GM21786 (cell line): Measurements from ENCODE around the gene BRS3.

Experiments
- ATAC-seq: cut with Tn5 transposase; IDR thresholded peaks from one replicate; pipeline ENCODE4 v1.9.1; 2021; ENCODE audit not compliant: unreplicated experiment

The BRS3 gene

DNA sequence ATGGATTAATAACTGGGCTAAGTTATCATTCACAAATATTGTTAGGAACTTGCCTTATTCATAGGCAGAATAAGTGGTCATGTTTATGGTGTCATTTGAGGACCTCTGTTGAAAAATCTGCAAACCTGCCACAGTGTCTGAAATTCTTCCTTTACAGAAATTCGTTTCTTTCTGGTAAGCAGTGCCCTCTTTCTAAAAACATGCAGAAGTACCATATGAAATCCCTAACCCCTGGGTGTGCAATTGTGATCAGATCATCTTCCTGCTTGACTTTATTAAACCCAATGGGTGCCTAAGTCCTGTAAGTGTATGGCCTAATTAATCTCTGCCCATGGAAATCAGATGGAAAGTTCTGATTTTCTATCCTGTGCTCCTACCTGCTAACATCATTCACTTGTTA is 5.3 kb downstream of the BRS3 start:
- no peak for ATAC-seq

DNA sequence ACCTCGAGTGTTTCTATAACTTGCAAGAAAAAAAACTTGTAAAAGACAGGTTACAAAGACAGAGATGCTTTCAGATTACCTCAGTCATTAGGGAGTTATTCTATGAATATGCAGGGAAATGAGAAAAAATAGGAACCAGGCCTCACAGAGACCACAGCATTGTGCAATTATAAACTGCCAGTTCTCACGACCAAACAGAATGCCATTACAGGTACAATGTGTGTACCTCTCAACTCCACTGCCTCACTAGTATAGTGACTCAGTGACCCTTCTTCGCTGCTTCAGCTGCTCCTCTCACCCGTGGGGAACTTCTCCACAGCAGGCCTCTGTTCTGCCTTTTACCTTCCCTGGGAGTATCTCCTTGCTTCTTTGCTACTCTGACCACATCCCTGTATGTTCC is 7.3 kb downstream of the BRS3 start:
- no peak for ATAC-seq

DNA sequence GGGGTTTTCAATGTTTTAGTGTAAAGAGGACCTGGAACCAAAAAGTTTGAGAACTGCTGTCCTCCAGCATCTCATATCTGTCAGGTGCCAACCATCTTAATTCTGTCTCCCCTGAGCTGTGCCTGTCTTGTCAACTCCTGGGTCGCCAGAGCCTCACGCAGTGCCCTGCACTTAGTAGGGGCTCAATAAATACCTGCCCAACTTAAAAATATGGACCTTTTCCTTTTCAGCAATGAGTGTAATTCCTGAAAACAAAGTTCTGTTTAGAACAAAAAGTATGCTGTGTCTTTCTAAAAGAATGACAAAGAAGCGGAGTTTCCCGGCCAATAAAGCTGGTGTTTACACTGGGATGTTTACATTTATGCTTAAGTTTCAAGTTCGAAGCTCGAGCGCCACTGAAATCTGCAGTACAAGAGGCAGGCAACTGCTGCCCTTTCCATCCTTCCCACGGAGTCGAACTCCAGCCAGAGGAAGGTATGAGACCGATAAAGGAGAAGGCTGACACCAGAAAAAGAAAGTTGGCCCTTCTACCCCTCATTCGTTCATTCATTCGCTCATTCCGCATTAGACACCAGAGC is 8.5 kb downstream of the BRS3 start:
- ATAC-seq, result no peak

DNA sequence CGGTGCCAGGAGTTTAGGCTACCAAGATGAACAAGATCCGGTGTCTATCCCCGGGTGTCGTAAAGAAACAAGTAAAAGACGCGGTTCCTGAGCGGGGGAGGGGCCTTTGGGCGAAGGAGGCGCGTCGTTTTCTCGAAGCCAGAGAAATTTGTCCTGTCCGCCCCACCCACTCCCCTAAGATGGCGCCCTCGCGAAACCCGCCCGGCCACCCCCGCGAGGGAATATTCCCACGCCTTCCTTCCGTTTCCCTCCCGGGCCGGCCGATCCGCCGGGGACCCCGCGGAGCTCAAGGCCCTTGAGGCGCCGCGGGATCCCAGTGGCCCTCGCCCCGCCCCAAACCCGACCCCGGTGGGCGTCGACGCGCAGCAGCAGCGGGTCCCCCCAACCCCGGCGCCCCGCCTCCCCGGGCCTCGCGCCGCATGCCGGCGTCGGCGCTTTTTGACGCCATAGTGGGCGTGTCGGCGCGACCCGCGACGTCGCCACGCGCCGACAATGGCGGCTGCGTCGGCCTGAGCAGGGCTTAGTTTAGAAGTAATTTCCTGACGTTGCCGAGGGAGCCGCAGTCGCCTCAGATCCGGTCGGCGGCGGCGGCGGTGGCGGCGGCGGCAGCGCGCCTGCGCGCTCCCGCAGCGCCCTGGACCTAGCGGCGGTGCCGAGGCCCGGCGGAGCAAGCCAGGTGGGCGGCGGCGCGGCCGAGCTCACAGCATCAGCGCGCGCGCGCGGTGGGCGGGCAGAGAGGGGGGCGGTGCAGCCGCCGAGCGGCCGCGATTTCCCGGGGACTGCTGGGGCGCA is 9.2 kb downstream of the BRS3 start:
- peak; percentile 73 for ATAC-seq

DNA sequence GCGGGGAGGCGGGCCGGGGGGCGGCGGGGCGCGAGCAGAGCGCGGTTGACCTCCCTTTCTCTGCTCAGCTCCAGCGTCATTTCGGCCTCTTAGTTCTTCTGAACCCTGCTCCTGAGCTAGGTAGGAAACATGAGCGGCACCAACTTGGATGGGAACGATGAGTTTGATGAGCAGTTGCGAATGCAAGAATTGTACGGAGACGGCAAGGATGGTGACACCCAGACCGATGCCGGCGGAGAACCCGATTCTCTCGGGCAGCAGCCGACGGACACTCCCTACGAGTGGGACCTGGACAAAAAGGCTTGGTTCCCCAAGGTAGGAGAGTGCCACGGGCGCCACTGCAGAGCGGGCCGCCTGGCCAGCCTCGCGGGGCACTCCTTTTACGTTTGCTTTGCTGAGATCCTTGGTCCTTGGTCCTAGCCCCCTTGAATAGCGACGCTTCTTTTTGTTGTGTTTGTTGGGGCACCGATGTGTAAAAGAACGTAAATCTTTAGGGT is 9.9 kb downstream of the BRS3 start, which contains the start of gene HTATSF1:
Gene HTATSF1, plus strand, starts transcription at position 37 of the 497 bp plus-strand sequence. Its CDS starts 93 bp downstream, at position 130.
- peak; percentile 11 for ATAC-seq

DNA sequence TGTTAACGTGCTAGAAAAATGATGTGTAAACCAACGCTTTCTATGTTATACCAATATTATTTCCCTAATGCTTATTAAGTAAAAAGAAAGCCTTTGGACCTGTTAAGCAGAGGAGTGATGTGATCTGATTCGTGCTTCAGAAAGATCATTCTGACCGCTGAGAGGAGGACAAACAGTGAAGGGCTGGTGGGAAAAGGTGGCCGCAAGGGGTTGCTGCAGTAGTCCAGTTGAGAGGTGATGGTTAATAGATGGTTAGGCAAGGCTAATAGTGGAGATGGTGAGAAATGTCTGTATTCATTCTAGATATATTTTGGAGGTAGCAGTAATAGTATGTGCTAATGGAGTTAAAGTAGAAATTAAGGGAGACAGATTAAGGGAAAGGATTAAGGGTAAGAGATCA is 31.3 kb downstream of the BRS3 start:
- no peak for ATAC-seq

DNA sequence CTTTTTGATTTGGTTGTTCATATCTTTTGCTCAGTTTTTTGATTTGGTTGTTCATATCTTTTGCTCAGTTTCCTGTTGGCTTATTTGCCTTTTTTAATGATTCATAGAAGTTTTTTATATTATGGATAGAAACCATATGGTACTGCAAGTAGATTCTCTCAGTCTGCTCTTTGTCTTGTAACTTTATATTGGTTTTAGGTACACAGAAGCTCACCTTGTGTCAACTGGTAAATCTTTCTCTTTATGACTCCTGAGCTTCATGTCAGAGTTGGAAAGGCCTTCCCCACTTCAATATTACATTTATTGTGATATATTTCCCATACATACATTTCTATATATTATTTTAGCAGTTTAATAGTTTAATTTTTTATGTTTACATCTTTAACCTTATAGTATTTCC is 36.0 kb downstream of the BRS3 start:
- ATAC-seq, result no peak

DNA sequence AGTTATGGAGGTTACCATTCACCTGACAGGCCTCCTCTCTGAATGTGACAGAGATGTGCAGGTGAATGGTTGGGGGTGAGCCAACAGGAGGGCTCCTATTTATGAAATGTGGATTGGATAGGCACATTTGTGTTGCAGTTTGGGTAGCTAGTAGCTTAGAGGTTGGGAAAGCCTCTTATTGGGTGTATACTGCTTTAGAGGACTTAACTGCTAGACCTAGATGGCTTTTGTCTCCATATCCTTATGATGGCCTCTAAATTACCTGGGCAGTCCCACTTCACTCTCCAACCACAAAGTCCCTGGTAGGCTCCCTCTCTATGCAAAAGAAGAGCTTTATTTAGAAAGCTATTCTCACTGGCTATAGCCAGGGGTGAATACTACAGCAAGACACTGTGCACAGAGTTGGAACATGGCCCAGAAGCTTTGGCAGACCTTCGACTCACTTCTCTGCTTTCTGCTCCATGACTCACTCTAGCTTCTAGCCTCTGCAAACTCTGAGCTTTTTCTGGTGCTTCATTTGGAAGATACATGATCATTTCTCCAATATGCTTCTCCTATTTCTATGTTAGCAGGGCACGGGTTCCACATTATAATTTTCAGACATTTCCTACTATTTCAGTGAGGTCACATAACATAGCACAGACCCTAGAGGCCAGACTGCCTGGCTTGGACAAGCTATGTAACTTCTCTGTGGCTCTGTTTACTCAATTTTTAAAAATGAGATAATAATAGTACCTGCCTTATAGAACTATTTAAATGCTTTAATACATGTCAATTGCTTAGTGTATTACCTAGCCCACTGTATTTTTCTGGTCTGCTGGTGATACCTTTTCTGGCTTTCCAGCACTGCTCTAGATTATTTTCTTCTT is 38.2 kb downstream of the BRS3 start:
- no peak for ATAC-seq

DNA sequence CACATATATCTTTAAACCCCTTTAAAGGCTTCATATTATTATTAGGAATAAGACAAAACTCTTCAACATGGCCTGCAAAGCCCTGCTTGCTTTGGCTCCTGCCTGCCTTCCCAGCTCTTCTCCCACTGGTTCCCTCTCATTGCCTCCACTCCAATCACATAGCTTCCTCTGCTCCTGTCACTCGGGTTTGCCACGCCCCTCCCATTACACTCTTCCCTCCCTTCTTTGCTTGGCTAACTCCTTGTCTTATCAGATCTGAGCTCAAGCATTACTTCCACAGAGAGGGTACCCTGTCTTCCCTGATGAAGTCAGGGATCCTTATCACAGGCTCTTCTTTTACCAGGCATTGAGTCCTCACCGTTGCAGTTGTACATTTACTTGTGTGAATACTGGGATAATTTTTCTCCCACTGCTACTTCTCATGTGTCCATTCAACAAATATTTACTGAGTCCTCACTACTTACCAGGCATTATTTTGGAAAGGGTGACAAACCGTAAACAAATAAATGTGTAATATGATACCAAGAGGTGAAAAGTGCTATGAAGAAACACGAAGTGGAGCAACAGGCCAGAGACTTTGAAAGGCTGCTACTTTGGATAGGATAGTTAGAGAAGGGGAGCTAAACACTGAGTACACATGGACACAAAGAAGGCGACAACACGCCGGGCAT is 41.0 kb downstream of the BRS3 start:
- no peak for ATAC-seq

DNA sequence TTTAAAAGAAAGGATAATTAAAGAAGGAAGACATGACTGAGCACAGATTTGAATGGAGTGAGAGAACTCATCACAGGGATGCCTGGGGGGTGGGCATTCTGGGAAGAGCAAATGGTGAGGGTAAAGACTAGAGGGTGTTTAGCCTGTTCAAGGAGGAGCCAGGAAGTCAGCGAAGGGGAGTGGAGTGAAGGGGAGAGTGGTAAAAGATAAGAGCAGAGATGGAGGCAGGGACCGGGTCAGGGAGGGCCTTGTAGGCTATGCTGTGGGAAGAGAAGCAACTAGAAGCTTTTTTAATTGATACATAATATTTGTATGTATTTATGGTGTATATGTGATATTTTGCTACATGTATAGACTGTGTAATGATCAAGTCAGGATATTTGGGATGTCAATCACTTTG is 42.0 kb downstream of the BRS3 start:
- no peak for ATAC-seq

DNA sequence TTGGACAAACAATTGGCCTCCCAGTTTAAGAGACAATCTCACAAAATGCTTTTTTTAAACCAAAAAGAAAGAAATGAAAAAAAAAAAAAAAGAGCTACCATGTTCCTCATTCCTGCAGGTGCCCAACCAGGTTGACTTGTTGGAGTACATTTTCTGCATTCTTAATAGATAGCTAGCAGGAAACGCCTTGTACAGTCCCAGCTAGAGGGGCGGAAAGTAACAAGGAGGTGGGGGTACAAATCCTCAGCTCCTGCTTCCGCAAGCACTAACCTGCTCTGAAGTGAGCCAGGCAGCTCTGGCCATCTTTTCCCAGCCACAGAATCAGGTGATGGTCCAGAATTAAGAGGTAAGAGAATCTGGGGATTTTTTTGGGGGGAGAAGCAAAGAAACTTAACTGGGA is 44.2 kb downstream of the BRS3 start, which contains the start of gene VGLL1:
Gene VGLL1, plus strand, starts transcription at position 265 of the 400 bp plus-strand sequence. CDS start 3,806 bp downstream, outside the sequence.
- ATAC-seq, result no peak

DNA sequence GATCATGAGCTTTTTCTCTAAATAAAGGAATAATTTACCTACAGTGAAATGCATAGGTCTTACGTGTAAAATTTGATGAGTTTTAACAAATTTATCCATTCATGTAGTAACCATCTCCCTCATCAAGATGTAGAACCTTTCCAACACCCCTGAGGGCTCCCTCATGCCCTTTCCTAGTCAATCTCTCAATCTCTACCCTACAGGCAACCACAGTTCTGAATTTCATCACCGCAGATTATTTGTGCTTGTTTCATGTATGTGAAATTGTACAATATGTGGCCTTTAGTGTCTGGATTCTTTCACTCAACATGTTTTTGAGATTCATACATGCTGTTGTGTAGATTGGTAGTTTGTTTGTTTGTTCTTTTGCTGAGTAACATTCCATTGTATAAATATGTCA is 46.4 kb downstream of the BRS3 start:
- ATAC-seq, result no peak

DNA sequence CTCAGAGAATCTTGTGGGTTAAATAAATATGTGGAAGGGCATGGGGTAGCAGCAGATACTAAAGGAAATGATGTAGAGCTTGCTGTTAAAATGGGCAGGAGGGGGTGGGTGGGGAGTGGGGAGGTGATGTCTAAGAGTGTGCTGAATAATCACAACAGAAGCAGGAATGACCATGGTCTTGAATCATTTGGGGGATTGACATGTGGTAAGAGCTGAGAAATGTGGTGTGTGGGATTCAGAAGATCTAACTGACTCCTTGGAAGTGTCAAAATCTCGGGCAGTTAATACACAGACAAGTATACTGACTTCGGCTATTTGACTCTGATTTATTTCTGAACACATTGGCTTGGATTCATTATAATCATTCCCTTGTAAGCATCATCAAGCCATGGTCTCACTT is 51.1 kb downstream of the BRS3 start:
- ATAC-seq, result no peak

DNA sequence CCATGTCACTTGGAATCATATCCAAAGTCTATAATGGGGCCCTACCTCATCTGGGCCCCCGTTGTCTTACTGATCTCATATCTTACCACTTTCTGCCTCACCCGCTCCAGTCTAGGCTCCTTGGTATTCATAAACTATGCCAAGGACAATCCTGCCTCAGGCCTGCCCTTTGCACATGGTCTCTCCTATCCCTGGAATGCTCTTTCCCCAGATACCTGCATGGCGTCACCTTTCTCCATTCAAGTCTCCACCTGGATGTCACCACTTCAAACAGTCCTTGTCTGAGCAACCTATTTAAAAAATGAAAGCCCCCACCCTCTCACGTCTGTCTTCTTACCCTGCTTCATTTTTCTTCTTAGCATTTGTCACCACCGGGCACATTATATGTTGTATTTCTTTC is 52.5 kb downstream of the BRS3 start:
- ATAC-seq, result no peak

DNA sequence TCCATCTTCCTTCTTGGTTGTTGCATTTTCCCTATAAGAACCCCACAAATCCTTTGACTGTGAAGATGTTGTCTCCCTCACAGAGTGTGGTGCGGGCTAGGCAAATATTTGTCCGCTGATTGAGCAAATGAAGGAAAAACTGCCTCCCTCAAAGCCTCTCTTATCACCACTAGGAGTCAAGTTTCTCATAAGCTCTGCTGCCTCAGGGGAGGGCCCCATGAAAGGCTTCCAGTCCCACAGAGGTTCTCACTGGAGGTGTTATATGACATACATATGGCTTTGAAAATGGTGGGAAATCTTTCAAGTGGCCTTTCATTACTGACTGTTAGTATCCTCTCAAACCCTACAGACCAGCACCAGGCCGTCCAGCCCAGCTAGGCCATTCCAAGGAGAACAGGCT is 53.5 kb downstream of the BRS3 start:
- no peak for ATAC-seq

DNA sequence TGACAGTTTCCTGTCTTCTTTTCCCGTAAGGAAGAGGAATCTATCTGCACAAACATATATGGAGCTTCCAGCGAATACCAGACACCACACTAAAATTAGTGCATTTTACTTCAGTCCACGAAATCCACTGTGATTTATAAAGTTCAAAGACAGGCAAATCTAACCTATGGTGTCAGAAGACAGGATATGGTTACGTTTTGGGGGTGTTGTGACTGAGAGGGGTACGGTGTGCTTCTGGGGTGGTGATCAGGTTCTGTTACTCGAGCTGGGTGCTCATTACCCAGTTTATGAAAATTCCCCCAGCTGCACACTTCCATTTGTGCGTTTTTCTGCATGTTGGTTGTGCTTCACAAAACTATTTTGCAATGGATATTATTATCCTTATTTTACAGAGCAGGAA is 54.5 kb downstream of the BRS3 start:
- no peak for ATAC-seq
